ENCODE results near the gene GPC5. TPM values are rescaled to one million over a fixed set of nuclear protein-coding genes. Genes with fewer than 3 reads are reported as not detected.
A peak's percentile ranks its signal among the peaks of the same experiment; 100 is the strongest.

The GPC5 gene
- total RNA-seq, 1 donor from 2014 or later = 0.99 TPM

DNA sequence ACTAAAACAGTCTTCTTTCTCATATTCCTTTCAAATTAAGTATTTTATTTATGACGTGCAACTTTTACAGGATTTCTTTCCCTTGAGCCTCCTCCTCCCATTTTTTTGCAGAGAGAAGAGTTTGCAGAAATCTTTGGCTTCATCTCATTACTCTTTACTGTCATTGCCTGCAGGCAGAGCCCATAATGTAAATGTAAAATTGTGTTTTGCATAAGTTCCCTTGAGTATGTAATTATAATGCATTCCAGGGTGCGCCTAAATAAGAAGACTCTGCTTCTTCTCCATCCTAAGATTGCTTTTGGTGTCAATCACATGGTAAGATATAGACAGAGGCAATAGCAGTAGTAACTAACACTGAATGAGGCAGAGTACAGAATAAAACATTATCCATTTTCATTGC lies 27.9 kb upstream of the GPC5 start:
- Mint-ChIP-seq H3K4me1 (ENCODE audit: low read depth) (peaks cover 14% of the 10 kb centered on the region), H3K27me3 (ENCODE audit: low read depth) (no peaks in the 10 kb centered on the region), H3K4me3 (ENCODE audit: unreplicated experiment) (no peak overlapping the region), H3K9me3 (ENCODE audit: low read depth) (no peaks in the 10 kb centered on the region), H3K36me3 (ENCODE audit: low read depth) (no peaks in the 10 kb centered on the region), H3K27ac (ENCODE audit: unreplicated experiment) (no peak overlapping the region)
- TF ChIP-seq, protein P1, sequence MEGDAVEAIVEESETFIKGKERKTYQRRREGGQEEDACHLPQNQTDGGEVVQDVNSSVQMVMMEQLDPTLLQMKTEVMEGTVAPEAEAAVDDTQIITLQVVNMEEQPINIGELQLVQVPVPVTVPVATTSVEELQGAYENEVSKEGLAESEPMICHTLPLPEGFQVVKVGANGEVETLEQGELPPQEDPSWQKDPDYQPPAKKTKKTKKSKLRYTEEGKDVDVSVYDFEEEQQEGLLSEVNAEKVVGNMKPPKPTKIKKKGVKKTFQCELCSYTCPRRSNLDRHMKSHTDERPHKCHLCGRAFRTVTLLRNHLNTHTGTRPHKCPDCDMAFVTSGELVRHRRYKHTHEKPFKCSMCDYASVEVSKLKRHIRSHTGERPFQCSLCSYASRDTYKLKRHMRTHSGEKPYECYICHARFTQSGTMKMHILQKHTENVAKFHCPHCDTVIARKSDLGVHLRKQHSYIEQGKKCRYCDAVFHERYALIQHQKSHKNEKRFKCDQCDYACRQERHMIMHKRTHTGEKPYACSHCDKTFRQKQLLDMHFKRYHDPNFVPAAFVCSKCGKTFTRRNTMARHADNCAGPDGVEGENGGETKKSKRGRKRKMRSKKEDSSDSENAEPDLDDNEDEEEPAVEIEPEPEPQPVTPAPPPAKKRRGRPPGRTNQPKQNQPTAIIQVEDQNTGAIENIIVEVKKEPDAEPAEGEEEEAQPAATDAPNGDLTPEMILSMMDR (IDR thresholded peaks at IDR 0.05) = no peak
- no peak for DNase-seq (ENCODE audit: low spot score)

- no peaks in the 10 kb centered on the region for H3K9me3 Mint-ChIP-seq (ENCODE audit: low read depth)
- no peaks in the 10 kb centered on the region for H3K36me3 Mint-ChIP-seq (ENCODE audit: low read depth)
- TF ChIP-seq, protein P1 (IDR thresholded peaks at IDR 0.05) = no peak
- peaks cover 14% of the 10 kb centered on the region for H3K4me1 Mint-ChIP-seq (ENCODE audit: low read depth)
- no peak overlapping the region for H3K27ac Mint-ChIP-seq (ENCODE audit: unreplicated experiment)
- H3K4me3 Mint-ChIP-seq (ENCODE audit: unreplicated experiment) = no peak overlapping the region
- H3K27me3 Mint-ChIP-seq (ENCODE audit: low read depth) = no peaks in the 10 kb centered on the region
- DNase-seq (ENCODE audit: low spot score) = no peak
Observed at GRCh38 chr13:91372911-91373310, 25.5 kb upstream of the GPC5 start.

DNA sequence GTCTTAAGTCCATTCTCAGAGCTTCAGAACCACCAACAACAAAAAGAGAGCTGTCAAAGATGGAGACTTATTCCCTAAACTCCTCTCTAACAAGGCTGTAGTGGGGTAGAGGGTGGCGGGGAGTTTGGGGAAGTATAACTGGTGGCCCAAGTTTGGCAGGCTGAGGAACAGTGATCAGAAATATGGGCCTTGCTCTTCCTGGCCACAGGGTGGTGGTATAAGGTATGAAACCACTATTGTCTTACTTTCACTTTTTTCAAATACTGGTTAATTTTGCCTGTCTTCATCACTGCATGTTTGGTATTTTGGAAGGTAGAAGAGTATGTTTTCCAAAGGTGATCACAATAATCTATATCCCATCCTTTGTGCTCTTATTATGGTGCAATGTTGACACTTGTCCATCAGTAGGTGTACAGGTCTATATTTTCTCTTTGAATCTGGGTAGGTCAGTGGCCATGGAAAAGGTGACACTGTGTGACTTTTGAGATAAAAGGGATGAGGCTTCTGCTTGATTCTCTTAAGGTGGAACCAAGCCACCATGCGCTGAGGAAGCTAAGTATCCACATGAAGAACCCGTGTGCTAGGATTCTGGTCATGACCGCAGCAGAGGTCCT lies 23.2 kb upstream of the GPC5 start:
- Mint-ChIP-seq H3K27me3 (ENCODE audit: low read depth) (no peaks in the 10 kb centered on the region), H3K36me3 (ENCODE audit: low read depth) (no peaks in the 10 kb centered on the region), H3K4me1 (ENCODE audit: low read depth) (no peaks in the 10 kb centered on the region), H3K4me3 (ENCODE audit: unreplicated experiment) (no peak overlapping the region), H3K27ac (ENCODE audit: unreplicated experiment) (no peak overlapping the region), H3K9me3 (ENCODE audit: low read depth) (no peaks in the 10 kb centered on the region)
- no peak for DNase-seq (ENCODE audit: low spot score)
- TF ChIP-seq, protein P1 (IDR thresholded peaks at IDR 0.05) = peak; percentile 82

DNA sequence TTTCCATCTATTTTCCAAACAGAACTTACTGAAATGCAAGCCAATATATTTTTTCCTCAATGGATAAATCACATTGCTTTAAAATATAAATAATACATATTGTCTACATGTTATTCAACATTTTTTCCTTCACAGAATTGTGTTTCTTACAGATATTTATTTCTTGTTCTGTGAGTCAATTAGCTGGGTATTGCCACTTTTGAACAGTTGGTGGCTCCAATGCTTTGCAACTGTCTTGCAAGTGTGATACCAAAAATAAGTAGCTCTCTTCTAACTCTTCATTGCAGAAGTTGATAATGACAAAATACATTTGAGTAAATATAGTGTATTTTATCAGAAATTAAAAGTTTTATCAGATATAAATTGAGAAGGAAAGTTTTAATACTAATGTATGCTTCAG lies 17.1 kb upstream of the GPC5 start:
- TF ChIP-seq, protein P1 (IDR thresholded peaks at IDR 0.05) = peak; percentile 96
- no peaks in the 10 kb centered on the region for H3K9me3 Mint-ChIP-seq (ENCODE audit: low read depth)
- H3K36me3 Mint-ChIP-seq (ENCODE audit: low read depth) = no peaks in the 10 kb centered on the region
- no peak overlapping the region for H3K27ac Mint-ChIP-seq (ENCODE audit: unreplicated experiment)
- H3K4me1 Mint-ChIP-seq (ENCODE audit: low read depth) = no peaks in the 10 kb centered on the region
- H3K27me3 Mint-ChIP-seq (ENCODE audit: low read depth) = peaks cover 8% of the 10 kb centered on the region
- no peak overlapping the region for H3K4me3 Mint-ChIP-seq (ENCODE audit: unreplicated experiment)
- no peak for DNase-seq (ENCODE audit: low spot score)

- no peaks in the 10 kb centered on the region for H3K9me3 Mint-ChIP-seq (ENCODE audit: low read depth)
Observed at GRCh38 chr13:91383836-91384235, 14.6 kb upstream of the GPC5 start.

More at GRCh38 chr13:91383836-91384235, 14.6 kb upstream of the GPC5 start:
- TF ChIP-seq, protein P1 (IDR thresholded peaks at IDR 0.05) = no peak
- peaks cover 8% of the 10 kb centered on the region for H3K27me3 Mint-ChIP-seq (ENCODE audit: low read depth)
- no peak overlapping the region for H3K4me3 Mint-ChIP-seq (ENCODE audit: unreplicated experiment)
- no peak overlapping the region for H3K27ac Mint-ChIP-seq (ENCODE audit: unreplicated experiment)
- DNase-seq (ENCODE audit: low spot score) = no peak
- H3K4me1 Mint-ChIP-seq (ENCODE audit: low read depth) = no peaks in the 10 kb centered on the region
- H3K36me3 Mint-ChIP-seq (ENCODE audit: low read depth) = no peaks in the 10 kb centered on the region

Measured in chondrocyte (in vitro differentiated cells).